ENCODE data around the gene LILRB4. TPM values are rescaled to one million over a fixed set of nuclear protein-coding genes. Genes with fewer than 3 reads are reported as not detected.
A peak's percentile ranks its signal among the peaks of the same experiment; 100 is the strongest.

LILRB4 gene
- total RNA-seq, 1 experiment from 2014 or later = not detected

DNA sequence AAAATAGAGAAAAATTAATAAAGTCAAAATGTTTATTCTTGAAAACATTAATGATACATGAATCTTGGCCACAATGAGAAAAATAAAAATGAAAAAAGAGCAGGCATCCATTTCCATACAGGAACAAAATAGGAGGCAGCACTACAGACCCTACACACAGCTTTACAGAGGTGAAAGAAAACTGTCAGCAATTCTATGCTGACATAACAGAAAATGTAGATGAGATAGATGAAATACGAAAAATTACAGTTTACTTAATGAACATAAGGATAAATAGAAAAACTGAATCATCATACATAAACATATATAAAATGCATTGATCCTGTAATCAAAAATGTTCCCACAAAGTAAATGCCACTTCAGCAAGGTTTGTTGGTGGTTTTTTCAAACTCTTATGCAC, 5.6 kb downstream of the LILRB4 start:
- intact Hi-C loops (cut with micrococcal nuclease; ENCODE audit: unreplicated experiment) = no loop called here
- peaks cover 68% of the 10 kb centered on the region for H3K27me3 Mint-ChIP-seq (ENCODE audit: unreplicated experiment)
- no peak for DNase-seq
- H3K4me3 Mint-ChIP-seq (ENCODE audit: low read depth, unreplicated experiment) = no peak overlapping the region
- H3K36me3 Mint-ChIP-seq (ENCODE audit: insufficient read depth, unreplicated experiment) = no peaks in the 10 kb centered on the region
- H3K27ac Mint-ChIP-seq (ENCODE audit: unreplicated experiment) = no peak overlapping the region
- H3K4me1 Mint-ChIP-seq (ENCODE audit: low read depth, unreplicated experiment) = no peaks in the 10 kb centered on the region
- no peaks in the 10 kb centered on the region for H3K9me3 Mint-ChIP-seq (ENCODE audit: low read depth, unreplicated experiment)
- CTCF ChIA-PET = no interaction called here
- TF ChIP-seq, protein P1, sequence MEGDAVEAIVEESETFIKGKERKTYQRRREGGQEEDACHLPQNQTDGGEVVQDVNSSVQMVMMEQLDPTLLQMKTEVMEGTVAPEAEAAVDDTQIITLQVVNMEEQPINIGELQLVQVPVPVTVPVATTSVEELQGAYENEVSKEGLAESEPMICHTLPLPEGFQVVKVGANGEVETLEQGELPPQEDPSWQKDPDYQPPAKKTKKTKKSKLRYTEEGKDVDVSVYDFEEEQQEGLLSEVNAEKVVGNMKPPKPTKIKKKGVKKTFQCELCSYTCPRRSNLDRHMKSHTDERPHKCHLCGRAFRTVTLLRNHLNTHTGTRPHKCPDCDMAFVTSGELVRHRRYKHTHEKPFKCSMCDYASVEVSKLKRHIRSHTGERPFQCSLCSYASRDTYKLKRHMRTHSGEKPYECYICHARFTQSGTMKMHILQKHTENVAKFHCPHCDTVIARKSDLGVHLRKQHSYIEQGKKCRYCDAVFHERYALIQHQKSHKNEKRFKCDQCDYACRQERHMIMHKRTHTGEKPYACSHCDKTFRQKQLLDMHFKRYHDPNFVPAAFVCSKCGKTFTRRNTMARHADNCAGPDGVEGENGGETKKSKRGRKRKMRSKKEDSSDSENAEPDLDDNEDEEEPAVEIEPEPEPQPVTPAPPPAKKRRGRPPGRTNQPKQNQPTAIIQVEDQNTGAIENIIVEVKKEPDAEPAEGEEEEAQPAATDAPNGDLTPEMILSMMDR (IDR thresholded peaks at IDR 0.05; ENCODE audit: unreplicated experiment) = no peak
- no TSS peak for BruUV-seq (replicated peaks)

GRCh38 chr19:54670576-54671357, 8.0 kb downstream of the LILRB4 start:
- Mint-ChIP-seq H3K27me3 (ENCODE audit: unreplicated experiment) (peaks cover 53% of the 10 kb centered on the region), H3K4me3 (ENCODE audit: low read depth, unreplicated experiment) (no peak overlapping the region), H3K9me3 (ENCODE audit: low read depth, unreplicated experiment) (no peaks in the 10 kb centered on the region), H3K27ac (ENCODE audit: unreplicated experiment) (no peak overlapping the region), H3K4me1 (ENCODE audit: low read depth, unreplicated experiment) (no peaks in the 10 kb centered on the region), H3K36me3 (ENCODE audit: insufficient read depth, unreplicated experiment) (no peaks in the 10 kb centered on the region)
- intact Hi-C loops (cut with micrococcal nuclease; ENCODE audit: unreplicated experiment) = no loop called here
- TF ChIP-seq, protein P1 (IDR thresholded peaks at IDR 0.05; ENCODE audit: unreplicated experiment) = no peak
- CTCF ChIA-PET = no interaction called here
- no peak for DNase-seq
- BruUV-seq (replicated peaks) = no TSS peak

GRCh38 chr19:54673222-54673621, 10.4 kb downstream of the LILRB4 start:
- intact Hi-C loops (cut with micrococcal nuclease; ENCODE audit: unreplicated experiment) = no loop called here
- Mint-ChIP-seq H3K4me1 (ENCODE audit: low read depth, unreplicated experiment) (no peaks in the 10 kb centered on the region), H3K36me3 (ENCODE audit: insufficient read depth, unreplicated experiment) (no peaks in the 10 kb centered on the region), H3K4me3 (ENCODE audit: low read depth, unreplicated experiment) (no peak overlapping the region), H3K9me3 (ENCODE audit: low read depth, unreplicated experiment) (no peaks in the 10 kb centered on the region), H3K27me3 (ENCODE audit: unreplicated experiment) (peaks cover 50% of the 10 kb centered on the region), H3K27ac (ENCODE audit: unreplicated experiment) (no peak overlapping the region)
- CTCF ChIA-PET = interaction anchor here (0.6 to 2.3 kb wide), 5 partner anchors 10 to 119 kb away, joined by 3 to 10 read pairs (median 4); no protein-coding TSS in a partner anchor
- DNase-seq = no peak
- TF ChIP-seq, protein P1 (IDR thresholded peaks at IDR 0.05; ENCODE audit: unreplicated experiment) = no peak
- BruUV-seq (replicated peaks) = no TSS peak

DNA sequence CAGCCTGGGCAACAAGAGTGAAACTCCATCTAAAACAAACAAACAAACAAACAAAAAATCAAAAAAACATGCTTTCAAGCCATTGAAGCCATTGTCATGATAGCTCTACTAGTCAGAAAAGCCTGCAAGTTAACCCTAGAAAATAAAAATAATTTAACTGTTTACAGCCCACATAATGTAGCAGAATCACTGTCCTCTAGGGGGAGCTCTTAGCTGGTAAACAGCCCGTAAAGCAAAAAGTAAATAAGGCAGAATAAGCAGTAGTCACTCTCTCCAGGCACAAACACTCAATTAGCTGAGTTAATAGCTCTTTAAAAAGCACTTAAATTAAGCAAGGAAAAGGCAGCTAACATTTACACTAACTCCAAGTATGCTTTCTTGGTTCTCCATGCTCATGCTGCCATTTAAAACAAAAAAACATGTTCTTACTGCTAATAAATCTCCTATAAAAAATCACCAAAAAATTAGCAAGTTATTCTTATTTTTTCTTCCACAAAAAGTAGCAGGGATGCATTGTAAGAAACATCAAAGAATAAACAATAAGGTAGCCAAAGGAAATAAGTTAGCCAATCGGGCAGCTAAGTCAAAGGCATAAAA, 11.3 kb downstream of the LILRB4 start:
- H3K27me3 Mint-ChIP-seq (ENCODE audit: unreplicated experiment) = peaks cover 53% of the 10 kb centered on the region

More for the DNA sequence above, 11.3 kb downstream of the LILRB4 start:
- peak; percentile 28 for DNase-seq
- Mint-ChIP-seq H3K27ac (ENCODE audit: unreplicated experiment) (no peak overlapping the region), H3K9me3 (ENCODE audit: low read depth, unreplicated experiment) (no peaks in the 10 kb centered on the region), H3K4me3 (ENCODE audit: low read depth, unreplicated experiment) (no peak overlapping the region), H3K36me3 (ENCODE audit: insufficient read depth, unreplicated experiment) (no peaks in the 10 kb centered on the region), H3K4me1 (ENCODE audit: low read depth, unreplicated experiment) (no peaks in the 10 kb centered on the region)
- no TSS peak for BruUV-seq (replicated peaks)
- intact Hi-C loops (cut with micrococcal nuclease; ENCODE audit: unreplicated experiment) = no loop called here
- CTCF ChIA-PET = interaction anchor here (0.8 to 2.3 kb wide), 3 partner anchors 9 to 201 kb away, joined by 3 to 10 read pairs (median 3); partner anchors contain the start of gene CDC42EP5
- TF ChIP-seq, protein P1 (IDR thresholded peaks at IDR 0.05; ENCODE audit: unreplicated experiment) = peak; percentile 79
